Sigmoid colon (tissue), 4 donors: ENCODE measurements around the gene LYSMD1.

Source experiments
- POLR2A ChIP-seq, 2 donors: fragments of 450-650 bp; IDR thresholded peaks; one replicate each; pipeline ENCODE4 v1.6.1; 2016; ENCODE audit warnings: antibody characterized with exemption in 2 of 2, mild to moderate bottlenecking in 2 of 2, moderate library complexity in 2 of 2
- POLR2AphosphoS5 ChIP-seq, 4 donors: sonication (generic); formaldehyde crosslinking; IDR thresholded peaks; one replicate each; pipeline ENCODE4 v1.6.1; 2017; ENCODE audit warnings: antibody characterized with exemption in 4 of 4
- TF ChIP-seq, protein P1 (sequence below), 4 experiments: fragments of 450-650 bp in 3 of 4; fragments of 200-600 bp in 1 of 4; IDR thresholded peaks; one replicate each; pipeline ENCODE4 v1.5.1; 2016 to 2019; ENCODE audit warnings: antibody characterized with exemption in 4 of 4, mild to moderate bottlenecking in 3 of 4, moderate library complexity in 2 of 4

GRCh38 chr1:151198254-151199127 is 32.8 kb upstream of the LYSMD1 start, which contains the start of gene PIP5K1A:
- TF ChIP-seq, protein P1, sequence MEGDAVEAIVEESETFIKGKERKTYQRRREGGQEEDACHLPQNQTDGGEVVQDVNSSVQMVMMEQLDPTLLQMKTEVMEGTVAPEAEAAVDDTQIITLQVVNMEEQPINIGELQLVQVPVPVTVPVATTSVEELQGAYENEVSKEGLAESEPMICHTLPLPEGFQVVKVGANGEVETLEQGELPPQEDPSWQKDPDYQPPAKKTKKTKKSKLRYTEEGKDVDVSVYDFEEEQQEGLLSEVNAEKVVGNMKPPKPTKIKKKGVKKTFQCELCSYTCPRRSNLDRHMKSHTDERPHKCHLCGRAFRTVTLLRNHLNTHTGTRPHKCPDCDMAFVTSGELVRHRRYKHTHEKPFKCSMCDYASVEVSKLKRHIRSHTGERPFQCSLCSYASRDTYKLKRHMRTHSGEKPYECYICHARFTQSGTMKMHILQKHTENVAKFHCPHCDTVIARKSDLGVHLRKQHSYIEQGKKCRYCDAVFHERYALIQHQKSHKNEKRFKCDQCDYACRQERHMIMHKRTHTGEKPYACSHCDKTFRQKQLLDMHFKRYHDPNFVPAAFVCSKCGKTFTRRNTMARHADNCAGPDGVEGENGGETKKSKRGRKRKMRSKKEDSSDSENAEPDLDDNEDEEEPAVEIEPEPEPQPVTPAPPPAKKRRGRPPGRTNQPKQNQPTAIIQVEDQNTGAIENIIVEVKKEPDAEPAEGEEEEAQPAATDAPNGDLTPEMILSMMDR (IDR thresholded peaks at IDR 0.05) = no peak
- TF ChIP-seq POLR2A (IDR thresholded peaks at IDR 0.05) (peak; percentile 84 to 93), POLR2AphosphoS5 (IDR thresholded peaks at IDR 0.05) (peak; percentile 95 to 99 (median 98))
